Body of pancreas (tissue), 4 donors: ENCODE results near the gene DAB1. TPM values are rescaled to one million over a fixed set of nuclear protein-coding genes. Genes with fewer than 3 reads are reported as not detected.

Experiments
- ATAC-seq: fragments of 150-250 bp; one replicate; pipeline ENCODE4 v1.9.1; 2016
- DNase-seq, 4 donors: peaks; one replicate each; pipeline ENCODE4 v3.0.0-alpha.2; 2019
- H3K27ac ChIP-seq, 4 donors: fragments of 200-600 bp; sonication (generic); 1 replicate in 3 of 4; 2 replicates in 1 of 4; pipeline versions ENCODE4 v1.5.1 to v1.6.1; 2016 to 2019; ENCODE audit warnings: mild to moderate bottlenecking in 1 of 4, mixed read lengths in 1 of 4, moderate library complexity in 1 of 4
- H3K27me3 ChIP-seq, 2 donors: fragments of 200-600 bp; sonication (generic); one replicate each; pipeline ENCODE4 v1.6.0; 2016; ENCODE audit warnings: mild to moderate bottlenecking in 1 of 2
- H3K36me3 ChIP-seq, 2 donors: fragments of 200-600 bp; sonication (generic); replicated peaks in 1 of 2; 2 replicates each; pipeline ENCODE4 v1.5.1; 2016; ENCODE audit warnings: low read depth in 2 of 2; ENCODE audit not compliant: insufficient read depth in 1 of 2
- H3K4me1 ChIP-seq: fragments of 200-600 bp; sonication (generic); one replicate; pipeline ENCODE4 v1.6.0; 2016
- H3K4me3 ChIP-seq, 2 donors: fragments of 200-600 bp; sonication (generic); 1 replicate in 1 of 2; 2 replicates in 1 of 2; pipeline ENCODE4 v1.5.1; 2016 to 2019
- H3K9me3 ChIP-seq, 3 donors: fragments of 200-600 bp; sonication (generic); 1 replicate in 2 of 3; 2 replicates in 1 of 3; pipeline ENCODE4 v1.5.1; 2016
- CTCF ChIP-seq, 7 experiments: fragments of 450-650 bp in 4 of 7; fragments of 200-600 bp in 3 of 7; sonication (generic) in 3 of 7; IDR thresholded peaks; one replicate each; pipeline ENCODE4 v1.5.1; 2016 to 2019; ENCODE audit warnings: antibody characterized with exemption in 7 of 7
- POLR2A ChIP-seq, 3 donors: fragments of 450-650 bp; IDR thresholded peaks; one replicate each; pipeline ENCODE4 v1.6.1; 2016; ENCODE audit warnings: antibody characterized with exemption in 3 of 3, mild to moderate bottlenecking in 2 of 3
- WGBS, 2 donors: methylation state at CpG; one replicate each; pipeline ENCODE4 v1.1.5; 2017; 5-methylcytosine and 5-hydroxymethylcytosine counted together
- intact Hi-C: fragments of 100-400 bp; cut with DNase I; formaldehyde crosslinking; loops from one replicate; pipeline ENCODE4 v1.15.1; 2023
- total RNA-seq, 2 donors: library from RNA; depleted of rRNA; stranded (reverse); fragments of >200 nt; gene quantifications; one replicate each; pipeline ENCODE4 v1.1.0, GENCODE V29; 2016

DAB1 gene
- total RNA-seq, 2 donors from 2014 or later = under 0.01 TPM; not detected in 1

GRCh38 chr1:56967900-56968832, 455.7 kb downstream of the DAB1 start:
- ATAC-seq = peak; percentile 64
- H3K27me3 ChIP-seq = no peaks in the 10 kb centered on the region
- peak; percentile 35 to 70 (median 67) for DNase-seq
- no peaks in the 10 kb centered on the region for H3K36me3 ChIP-seq
- TF ChIP-seq POLR2A (IDR thresholded peaks at IDR 0.05) (no peak), CTCF (IDR thresholded peaks at IDR 0.05) (peak; percentile 68 to 80 (median 73))
- WGBS, 2 donors = 14 to 24% methylated on average over 15 of the region's 15 CpGs
- H3K27ac ChIP-seq = no peak overlapping the region
- H3K4me1 ChIP-seq = peaks cover 13% of the 10 kb centered on the region
- intact Hi-C loops = no loop called here
- no peaks in the 10 kb centered on the region for H3K9me3 ChIP-seq
- no peak overlapping the region for H3K4me3 ChIP-seq

- no peak for ATAC-seq
- 55 to 56% methylated on average over 3 of the region's 3 CpGs for WGBS, 2 donors
- no peaks in the 10 kb centered on the region for H3K36me3 ChIP-seq
- DNase-seq = no peak
- no peak overlapping the region for H3K4me3 ChIP-seq
- peaks cover 13% of the 10 kb centered on the region for H3K4me1 ChIP-seq
- no peaks in the 10 kb centered on the region for H3K27me3 ChIP-seq
- intact Hi-C loops = no loop called here
- no peaks in the 10 kb centered on the region for H3K9me3 ChIP-seq
- no peak overlapping the region for H3K27ac ChIP-seq
- TF ChIP-seq CTCF (IDR thresholded peaks at IDR 0.05) (no peak), POLR2A (IDR thresholded peaks at IDR 0.05) (no peak)
These were observed 456.5 kb downstream of the DAB1 start for GRCh38 chr1:56967355-56967754.

GRCh38 chr1:56966698-56966999, 457.2 kb downstream of the DAB1 start:
- no peak for TF ChIP-seq CTCF (IDR thresholded peaks at IDR 0.05)
- TF ChIP-seq POLR2A (IDR thresholded peaks at IDR 0.05) = no peak
- no peak overlapping the region for H3K4me3 ChIP-seq
- H3K4me1 ChIP-seq = peaks cover 13% of the 10 kb centered on the region
- H3K27ac ChIP-seq = no peak overlapping the region
- ATAC-seq (no peak), DNase-seq (no peak)
- no peaks in the 10 kb centered on the region for H3K27me3 ChIP-seq
- no peaks in the 10 kb centered on the region for H3K9me3 ChIP-seq
- H3K36me3 ChIP-seq = no peaks in the 10 kb centered on the region
- intact Hi-C loops = no loop called here
- WGBS, 2 donors = 79 to 84% methylated on average over 1 of the region's 1 CpG

GRCh38 chr1:56965916-56966697, 457.8 kb downstream of the DAB1 start, which contains the start of gene C8B:
TSS of gene C8B (minus strand) at chr1:56966015. CDS start at chr1:56965948, 67 bp downstream.
- H3K4me1 ChIP-seq = peaks cover 13% of the 10 kb centered on the region
- ATAC-seq (no peak), DNase-seq (no peak)
- H3K27ac ChIP-seq = no peak within 1 kb of the TSS
- H3K36me3 ChIP-seq = no peaks in the 10 kb centered on the region
- H3K4me3 ChIP-seq = no peak within 1 kb of the TSS
- no peak for TF ChIP-seq CTCF (IDR thresholded peaks at IDR 0.05)
- no peak for TF ChIP-seq POLR2A (IDR thresholded peaks at IDR 0.05)
- intact Hi-C loops = no loop called here
- 78 to 84% methylated on average over 3 of the region's 3 CpGs for WGBS, 2 donors
- H3K9me3 ChIP-seq = no peaks in the 10 kb centered on the region
- no peaks in the 10 kb centered on the region for H3K27me3 ChIP-seq
